ENCODE data around the gene MMAB. TPM values are rescaled to one million over a fixed set of nuclear protein-coding genes. Genes with fewer than 3 reads are reported as not detected.
A peak's percentile ranks its signal among the peaks of the same experiment; 100 is the strongest.

Gene MMAB
- total RNA-seq, 1 experiment from 2014 or later: 24.3 TPM

- Mint-ChIP-seq H3K4me1 (peaks cover 6 to 17% of the 10 kb centered on the region in 2 experiments), H3K36me3 (ENCODE audit: insufficient read depth in 1 of 3, low read depth in 3 of 3) (peaks cover 7 to 69% (median 51%) of the 10 kb centered on the region in 3 experiments), H3K4me3 (no peak overlapping the region), H3K27me3 (ENCODE audit: low read depth) (no peaks in the 10 kb centered on the region), H3K27ac (peak overlapping the region in 2 of 3 experiments; percentile 89 to 94; a peak in 4 of 7 replicates), H3K9me3 (no peaks in the 10 kb centered on the region)
- Histone ChIP-seq H3K79me1 (ENCODE audit: insufficient read depth, low read depth, low read length, poor library complexity, severe bottlenecking) (no peaks in the 10 kb centered on the region), H2AK5ac (ENCODE audit: insufficient read length, low read length) (no peak overlapping the region), H2BK120ac (ENCODE audit: low read depth, low read length, poor library complexity, severe bottlenecking) (no peak overlapping the region), H3K4me1 (ENCODE audit: insufficient read depth, low read length) (no peaks in the 10 kb centered on the region), H3K9me3 (ENCODE audit: control insufficient read depth, low read depth, low read length) (no peaks in the 10 kb centered on the region), H4K20me1 (ENCODE audit: control insufficient read depth, insufficient read depth, insufficient read length) (no peaks in the 10 kb centered on the region), H4K8ac (replicated peaks; ENCODE audit: insufficient read length, low read depth, low read length) (no peak overlapping the region), H2BK5ac (ENCODE audit: insufficient read length, low read length) (no peak overlapping the region), H4K5ac (ENCODE audit: insufficient read length, low read depth, low read length) (no peak overlapping the region), H3K4me2 (ENCODE audit: insufficient read depth, insufficient read length, low read length) (no peak overlapping the region), H2BK12ac (ENCODE audit: insufficient read length, low read depth, low read length) (no peak overlapping the region), H3T11ph (ENCODE audit: low read length) (no peak overlapping the region), H3K27me3 (ENCODE audit: insufficient read depth, low read length) (no peaks in the 10 kb centered on the region), H3K56ac (ENCODE audit: insufficient read length, low read depth, low read length) (no peak overlapping the region), H3K18ac (ENCODE audit: insufficient read length, low read depth, low read length) (no peak overlapping the region), H2BK20ac (ENCODE audit: low read depth, low read length, poor library complexity, severe bottlenecking) (no peak overlapping the region), H2AFZ (ENCODE audit: low read length) (no peak overlapping the region), H3K79me2 (ENCODE audit: insufficient read depth, low read length) (no peaks in the 10 kb centered on the region), H3K23me2 (ENCODE audit: insufficient read length, low read depth, low read length, poor library complexity, severe bottlenecking) (no peaks in the 10 kb centered on the region), H3K14ac (ENCODE audit: insufficient read depth, low read length) (no peak overlapping the region), H3K9ac (ENCODE audit: extremely low read depth, insufficient read length, low read length) (no peak overlapping the region), H3K23ac (ENCODE audit: insufficient read length, low read depth, low read length) (no peak overlapping the region), H4K91ac (ENCODE audit: insufficient read length, low read depth, low read length) (no peak overlapping the region), H3K27ac (ENCODE audit: insufficient read length, low read depth, low read length) (no peak overlapping the region), H3K4ac (ENCODE audit: low read depth, low read length) (no peak overlapping the region), H2BK15ac (ENCODE audit: low read depth, low read length) (no peak overlapping the region)
- DNase-seq: peak; percentile 62
- no CpG with 5 or more reads among the region's 11 CpGs for WGBS (ENCODE audit: extremely low coverage, insufficient read length, low lambda C conversion rate)
- peak; percentile 93 for TF ChIP-seq CTCF (conservative IDR thresholded peaks at IDR 0.05)
These were observed 54.3 kb downstream of the MMAB start for GRCh38 chr12:109518820-109519665.
